ENCODE data around the gene DGKH.
A peak's percentile ranks its signal among the peaks of the same experiment; 100 is the strongest.

Gene DGKH

DNA sequence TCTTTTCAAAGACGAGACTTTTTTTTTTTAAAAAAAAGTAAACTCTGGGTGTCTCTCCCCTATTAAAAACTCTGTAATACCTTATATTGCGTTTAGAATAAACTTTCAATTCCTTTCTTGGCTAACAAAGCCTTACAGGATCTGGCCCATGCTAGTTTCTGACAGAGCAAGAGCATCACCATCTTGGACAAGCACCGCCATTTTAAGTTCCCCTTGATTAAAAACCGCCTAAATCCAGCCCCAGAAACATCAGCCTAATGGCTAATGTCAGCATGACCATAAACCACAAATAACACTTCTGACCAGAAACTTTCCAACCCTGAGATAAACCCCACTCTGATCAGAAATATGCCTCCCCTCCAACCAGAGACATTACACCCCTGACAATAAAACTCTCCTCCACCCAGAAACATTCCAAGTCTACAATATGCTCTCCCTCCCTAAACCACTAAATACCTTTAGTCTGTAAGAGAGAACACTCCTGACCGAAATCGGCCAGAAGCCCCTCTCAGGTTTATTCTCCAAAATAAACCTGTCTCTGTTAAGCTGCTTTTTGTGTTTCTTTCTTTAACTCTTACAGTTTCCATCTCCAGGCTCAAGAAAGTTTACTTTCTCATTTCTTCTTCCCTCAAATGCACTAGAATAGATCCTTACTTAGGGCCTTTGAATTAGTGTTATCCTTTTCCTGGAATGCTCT is 221.9 kb downstream of the DGKH start:
- CTCF ChIA-PET = interaction anchor here (1.2 to 2.0 kb wide), 2 partner anchors 20 to 54 kb away, joined by 3 to 5 read pairs; no protein-coding TSS in a partner anchor
- no peak for DNase-seq (ENCODE audit: extremely low spot score)
- POLR2A ChIA-PET = interaction anchor here (1.4 kb wide), 1 partner anchor 110 kb away, joined by 3 read pairs; no protein-coding TSS in a partner anchor
- TF ChIP-seq, protein P1, sequence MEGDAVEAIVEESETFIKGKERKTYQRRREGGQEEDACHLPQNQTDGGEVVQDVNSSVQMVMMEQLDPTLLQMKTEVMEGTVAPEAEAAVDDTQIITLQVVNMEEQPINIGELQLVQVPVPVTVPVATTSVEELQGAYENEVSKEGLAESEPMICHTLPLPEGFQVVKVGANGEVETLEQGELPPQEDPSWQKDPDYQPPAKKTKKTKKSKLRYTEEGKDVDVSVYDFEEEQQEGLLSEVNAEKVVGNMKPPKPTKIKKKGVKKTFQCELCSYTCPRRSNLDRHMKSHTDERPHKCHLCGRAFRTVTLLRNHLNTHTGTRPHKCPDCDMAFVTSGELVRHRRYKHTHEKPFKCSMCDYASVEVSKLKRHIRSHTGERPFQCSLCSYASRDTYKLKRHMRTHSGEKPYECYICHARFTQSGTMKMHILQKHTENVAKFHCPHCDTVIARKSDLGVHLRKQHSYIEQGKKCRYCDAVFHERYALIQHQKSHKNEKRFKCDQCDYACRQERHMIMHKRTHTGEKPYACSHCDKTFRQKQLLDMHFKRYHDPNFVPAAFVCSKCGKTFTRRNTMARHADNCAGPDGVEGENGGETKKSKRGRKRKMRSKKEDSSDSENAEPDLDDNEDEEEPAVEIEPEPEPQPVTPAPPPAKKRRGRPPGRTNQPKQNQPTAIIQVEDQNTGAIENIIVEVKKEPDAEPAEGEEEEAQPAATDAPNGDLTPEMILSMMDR (IDR thresholded peaks at IDR 0.05; ENCODE audit: control extremely low read depth, extremely low read depth, low read depth, missing control alignments) = no peak

DNA sequence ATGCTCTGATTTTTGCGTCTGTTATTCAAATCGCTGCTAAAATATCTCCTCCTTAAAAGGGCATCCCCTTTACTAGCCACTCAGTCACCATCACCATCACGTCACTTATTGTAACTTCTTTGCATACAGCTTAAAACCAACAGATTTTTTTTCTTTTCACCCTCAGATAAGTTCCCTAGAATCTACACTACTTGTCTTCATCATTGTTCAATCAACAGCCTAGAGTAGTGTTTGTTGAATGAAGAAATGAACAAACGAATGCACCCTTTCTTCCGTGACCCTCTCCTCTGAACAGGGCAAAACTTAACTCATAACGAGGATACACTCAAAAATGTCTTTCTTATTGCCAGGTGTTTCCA is 222.4 kb downstream of the DGKH start:
- ChIA-PET POLR2A (interaction anchor here (1.4 kb wide), 1 partner anchor 109 kb away, joined by 3 read pairs; no protein-coding TSS in a partner anchor), CTCF (interaction anchor here (2.0 kb wide), 1 partner anchor 20 kb away, joined by 5 read pairs; no protein-coding TSS in a partner anchor)
- TF ChIP-seq, protein P1 (IDR thresholded peaks at IDR 0.05; ENCODE audit: control extremely low read depth, extremely low read depth, low read depth, missing control alignments) = no peak
- DNase-seq (ENCODE audit: extremely low spot score) = no peak

DNA sequence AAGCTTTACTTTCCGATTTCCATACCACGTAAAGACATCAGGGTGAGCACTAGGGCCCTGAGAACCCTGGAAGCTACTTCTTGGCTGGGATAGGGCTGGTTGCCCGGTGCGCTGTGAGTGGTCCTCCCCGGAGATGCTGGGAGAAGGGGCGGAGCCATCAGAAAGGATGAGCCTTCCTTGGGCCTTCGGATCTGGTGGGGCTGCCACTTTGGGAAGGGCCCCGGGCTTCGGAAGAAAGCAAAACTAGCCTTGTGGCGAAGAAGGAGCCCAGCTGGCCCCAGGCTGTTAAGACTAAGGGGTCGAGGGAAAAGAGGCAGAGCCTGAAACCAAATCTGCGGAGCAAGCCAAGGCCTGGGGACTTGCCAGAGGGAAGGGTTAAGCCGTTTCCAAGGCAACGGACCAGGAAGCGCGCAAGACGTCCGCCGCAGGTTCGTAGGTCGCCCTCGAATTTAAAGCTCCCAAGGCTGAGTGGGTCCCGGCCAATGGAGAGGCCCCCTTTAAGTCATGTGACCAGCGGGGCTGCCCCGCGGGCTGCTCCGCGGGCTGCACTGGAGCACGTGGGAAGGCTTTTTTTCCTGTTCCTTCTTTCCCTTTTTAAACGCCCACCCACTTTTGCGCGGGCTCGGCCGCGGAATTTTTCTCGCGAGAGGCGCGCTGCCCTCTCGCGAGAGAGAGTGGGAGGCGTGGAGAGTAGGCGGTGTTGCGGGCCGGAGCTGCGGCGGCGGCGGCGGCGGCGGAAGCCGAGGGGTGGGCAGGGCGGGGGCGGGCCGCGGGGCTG is 223.1 kb downstream of the DGKH start:
- POLR2A ChIA-PET = interaction anchor here (1.4 kb wide), 1 partner anchor 109 kb away, joined by 3 read pairs; no protein-coding TSS in a partner anchor
- TF ChIP-seq, protein P1 (IDR thresholded peaks at IDR 0.05; ENCODE audit: control extremely low read depth, extremely low read depth, low read depth, missing control alignments) = no peak
- CTCF ChIA-PET = interaction anchor here (1.1 to 2.0 kb wide), 4 partner anchors 10 to 142 kb away, joined by 3 to 5 read pairs (median 5); no protein-coding TSS in a partner anchor

DNA sequence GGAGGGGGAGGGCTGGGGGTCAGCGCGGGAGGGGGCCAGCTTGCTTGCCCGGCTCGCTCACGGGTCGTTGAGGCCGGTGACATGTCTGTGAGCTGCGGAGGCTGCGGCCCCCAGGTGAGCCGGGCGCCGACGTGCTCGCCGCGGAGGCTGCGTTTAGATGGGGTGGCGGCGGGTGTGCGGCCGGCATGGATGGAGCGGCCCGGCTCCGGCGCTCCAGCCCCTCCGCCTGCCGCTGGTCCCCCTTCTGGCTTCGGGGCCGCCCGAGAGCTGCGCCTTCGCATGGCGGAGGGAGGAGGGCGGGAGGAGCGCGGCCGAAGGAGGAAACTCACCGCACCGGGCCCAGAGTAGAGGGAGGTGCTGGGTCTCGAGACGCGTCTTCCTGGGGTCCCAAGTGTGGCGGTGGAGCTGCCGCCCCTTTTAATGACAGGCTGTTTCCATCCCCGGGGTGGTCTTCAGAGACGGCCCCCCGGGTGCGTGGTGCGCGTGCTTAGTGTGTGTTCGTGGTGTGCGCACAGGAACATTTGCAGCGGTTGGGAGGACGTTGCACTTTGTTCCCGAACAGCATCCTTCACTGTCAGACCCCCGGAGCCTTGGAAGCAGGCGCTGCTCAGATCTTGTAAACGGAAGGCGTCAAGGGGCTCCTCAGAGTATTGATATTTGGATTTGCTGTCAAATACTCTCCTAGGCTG is 223.8 kb downstream of the DGKH start, which contains the start of gene AKAP11:
Gene AKAP11 (plus strand): TSS at position 38 of the 689 bp plus-strand sequence. CDS start 14,197 bp downstream, outside the sequence.
- ChIA-PET CTCF (interaction anchor here (0.7 to 2.0 kb wide), 6 partner anchors 11 to 323 kb away, joined by 3 to 5 read pairs (median 4); no protein-coding TSS in a partner anchor), POLR2A (interaction anchor here (1.4 kb wide), 1 partner anchor 108 kb away, joined by 3 read pairs; no protein-coding TSS in a partner anchor)
- TF ChIP-seq, protein P1 (IDR thresholded peaks at IDR 0.05; ENCODE audit: control extremely low read depth, extremely low read depth, low read depth, missing control alignments) = no peak
- no peak for DNase-seq (ENCODE audit: extremely low spot score)

More for the DNA sequence above, 223.1 kb downstream of the DGKH start:
- peak; percentile 95 for DNase-seq (ENCODE audit: extremely low spot score)

DNA sequence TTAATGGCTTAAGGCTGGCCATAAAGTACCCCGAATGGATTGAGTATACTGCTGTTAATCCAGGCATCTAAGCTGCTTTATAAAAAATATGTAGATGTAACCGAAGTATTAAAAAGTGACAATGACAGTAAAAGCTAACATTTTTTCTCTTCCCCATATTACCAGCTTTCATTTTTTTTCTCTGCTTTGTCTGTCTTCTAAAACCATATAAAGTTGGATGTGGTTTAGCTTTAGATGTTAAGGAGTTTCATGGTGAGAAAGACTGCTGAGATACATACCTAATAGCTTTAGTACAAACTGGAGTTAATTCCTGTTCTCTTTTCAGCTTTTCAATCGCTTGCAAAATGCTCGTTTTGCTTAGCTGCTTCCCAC is 224.3 kb downstream of the DGKH start:
- no peak for DNase-seq (ENCODE audit: extremely low spot score)
- CTCF ChIA-PET = interaction anchor here (0.7 to 1.4 kb wide), 3 partner anchors 9 to 322 kb away, joined by 3 to 4 read pairs (median 3); no protein-coding TSS in a partner anchor
- POLR2A ChIA-PET = no interaction called here

More for the DNA sequence above, 224.3 kb downstream of the DGKH start:
- TF ChIP-seq, protein P1 (IDR thresholded peaks at IDR 0.05; ENCODE audit: control extremely low read depth, extremely low read depth, low read depth, missing control alignments) = no peak
